Neutrophil (primary cell): ENCODE measurements around the gene SOS1.

Experiments
- H3K27ac ChIP-seq: fragments of 200-600 bp; sonication (generic); 2 replicates; pipeline ENCODE4 v1.5.1; 2016; ENCODE audit warnings: mild to moderate bottlenecking, moderate library complexity
- H3K27me3 ChIP-seq: fragments of 200-600 bp; sonication (generic); 2 replicates; pipeline ENCODE4 v1.6.0; 2016; ENCODE audit warnings: mild to moderate bottlenecking
- H3K36me3 ChIP-seq: fragments of 200-600 bp; sonication (generic); 2 replicates; pipeline ENCODE4 v1.5.1; 2017
- H3K4me1 ChIP-seq, 2 experiments: fragments of 200-600 bp in 1 of 2; sonication (generic) in 1 of 2; 1 replicate in 1 of 2; 2 replicates in 1 of 2; pipeline versions ENCODE4 v1.5.1 to v1.6.1; 2013 to 2016; ENCODE audit warnings: low read depth in 1 of 2, low read length in 1 of 2, mild to moderate bottlenecking in 1 of 2, moderate library complexity in 1 of 2; ENCODE audit not compliant: control insufficient read depth in 1 of 2, insufficient read depth in 1 of 2
- H3K4me3 ChIP-seq, 2 experiments: fragments of 200-600 bp in 1 of 2; sonication (generic) in 1 of 2; 1 replicate in 1 of 2; 2 replicates in 1 of 2; pipeline ENCODE4 v1.5.1; 2013 to 2016; ENCODE audit warnings: low read depth in 1 of 2, low read length in 1 of 2, mild to moderate bottlenecking in 1 of 2, moderate library complexity in 1 of 2
- H3K9me3 ChIP-seq: fragments of 200-600 bp; sonication (generic); 2 replicates; pipeline ENCODE4 v1.5.1; 2016
- TF ChIP-seq, protein P1 (sequence below): fragments of 200-600 bp; sonication (generic); IDR thresholded peaks from 2 replicates; pipeline ENCODE4 v1.5.1; 2016; ENCODE audit warnings: antibody characterized with exemption

SOS1 gene

DNA sequence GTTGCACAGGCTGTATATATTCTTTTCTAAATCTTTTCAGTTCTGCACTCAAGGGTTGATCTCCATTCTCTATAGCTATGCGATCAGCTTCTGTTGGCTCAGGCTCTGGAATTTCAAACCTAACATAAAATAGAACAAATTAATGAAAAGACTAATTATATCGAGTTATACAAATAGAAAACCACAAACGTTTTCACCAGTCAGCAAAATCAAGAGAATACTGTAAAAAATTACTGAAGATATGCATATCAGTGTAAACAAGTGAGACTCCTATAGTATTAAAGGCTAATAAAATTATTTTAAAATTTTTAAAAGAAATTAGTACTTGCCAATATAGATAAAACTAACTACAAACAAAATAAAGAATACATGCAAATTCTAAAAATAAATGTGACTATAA is 107.0 kb downstream of the SOS1 start:
- TF ChIP-seq, protein P1, sequence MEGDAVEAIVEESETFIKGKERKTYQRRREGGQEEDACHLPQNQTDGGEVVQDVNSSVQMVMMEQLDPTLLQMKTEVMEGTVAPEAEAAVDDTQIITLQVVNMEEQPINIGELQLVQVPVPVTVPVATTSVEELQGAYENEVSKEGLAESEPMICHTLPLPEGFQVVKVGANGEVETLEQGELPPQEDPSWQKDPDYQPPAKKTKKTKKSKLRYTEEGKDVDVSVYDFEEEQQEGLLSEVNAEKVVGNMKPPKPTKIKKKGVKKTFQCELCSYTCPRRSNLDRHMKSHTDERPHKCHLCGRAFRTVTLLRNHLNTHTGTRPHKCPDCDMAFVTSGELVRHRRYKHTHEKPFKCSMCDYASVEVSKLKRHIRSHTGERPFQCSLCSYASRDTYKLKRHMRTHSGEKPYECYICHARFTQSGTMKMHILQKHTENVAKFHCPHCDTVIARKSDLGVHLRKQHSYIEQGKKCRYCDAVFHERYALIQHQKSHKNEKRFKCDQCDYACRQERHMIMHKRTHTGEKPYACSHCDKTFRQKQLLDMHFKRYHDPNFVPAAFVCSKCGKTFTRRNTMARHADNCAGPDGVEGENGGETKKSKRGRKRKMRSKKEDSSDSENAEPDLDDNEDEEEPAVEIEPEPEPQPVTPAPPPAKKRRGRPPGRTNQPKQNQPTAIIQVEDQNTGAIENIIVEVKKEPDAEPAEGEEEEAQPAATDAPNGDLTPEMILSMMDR: no peak
- no peak overlapping the region for H3K4me3 ChIP-seq

DNA sequence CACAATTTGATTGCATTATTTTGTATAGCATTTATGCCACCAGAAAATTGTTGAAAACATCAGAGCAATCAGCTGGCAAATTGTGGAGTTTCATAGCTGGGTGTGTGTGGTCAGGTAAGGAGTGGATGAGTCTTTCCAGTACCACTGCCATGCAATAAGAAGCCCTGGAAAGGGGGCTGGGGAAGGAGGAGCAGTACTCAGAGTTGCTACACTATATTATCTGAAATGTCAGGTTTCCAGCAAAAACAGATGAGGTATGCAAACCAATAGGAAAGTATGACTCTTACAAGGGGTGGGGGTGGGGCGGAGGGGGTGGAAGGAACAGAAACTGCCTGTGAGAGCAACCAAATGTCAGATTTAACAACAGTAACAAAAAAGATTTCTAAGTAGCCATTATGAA is 112.2 kb downstream of the SOS1 start:
- Histone ChIP-seq H3K27ac (no peak overlapping the region), H3K4me1 (no peaks in the 10 kb centered on the region), H3K4me3 (no peak overlapping the region), H3K27me3 (no peaks in the 10 kb centered on the region), H3K9me3 (no peaks in the 10 kb centered on the region), H3K36me3 (peaks cover 75% of the 10 kb centered on the region)
- TF ChIP-seq, protein P1: no peak

More for the DNA sequence above, 107.0 kb downstream of the SOS1 start:
- no peaks in the 10 kb centered on the region for H3K27me3 ChIP-seq
- no peaks in the 10 kb centered on the region for H3K4me1 ChIP-seq
- H3K36me3 ChIP-seq: peaks cover 39% of the 10 kb centered on the region
- H3K27ac ChIP-seq: no peak overlapping the region
- no peaks in the 10 kb centered on the region for H3K9me3 ChIP-seq

DNA sequence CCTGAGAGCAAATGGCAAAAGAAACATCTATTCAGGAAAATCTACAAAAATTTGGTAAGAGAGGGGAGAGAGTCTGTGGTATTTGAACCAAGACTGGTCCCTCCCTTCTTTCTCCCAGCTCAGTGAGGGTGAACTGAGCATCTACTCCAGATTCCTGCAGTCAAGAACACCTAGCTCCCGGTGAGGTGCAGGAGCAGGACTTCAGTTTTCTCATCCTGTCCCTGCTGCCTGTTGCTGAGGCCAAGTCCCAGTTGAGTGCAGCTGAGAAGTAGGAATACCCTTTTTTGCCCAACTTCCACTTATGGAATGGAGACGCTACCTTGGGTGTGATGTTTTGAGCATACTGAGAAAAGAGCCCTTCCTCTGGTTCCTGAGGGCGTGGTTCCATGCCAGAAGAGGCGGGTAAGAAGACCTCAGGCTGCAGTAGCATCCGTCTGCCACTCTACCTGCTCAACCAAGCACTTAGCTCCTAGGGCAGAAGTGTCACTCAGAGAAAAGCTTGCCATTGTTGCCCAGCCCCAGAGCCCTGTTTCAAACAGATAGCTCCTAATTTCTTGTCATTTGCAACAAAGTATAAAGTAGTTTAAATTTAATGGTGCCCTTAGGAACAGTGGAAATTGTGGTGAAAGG is 112.9 kb downstream of the SOS1 start:
- TF ChIP-seq, protein P1: no peak
- H3K4me1 ChIP-seq: no peaks in the 10 kb centered on the region
- H3K4me3 ChIP-seq: no peak overlapping the region
- no peak overlapping the region for H3K27ac ChIP-seq
- no peaks in the 10 kb centered on the region for H3K9me3 ChIP-seq
- no peaks in the 10 kb centered on the region for H3K27me3 ChIP-seq
- peaks cover 68% of the 10 kb centered on the region for H3K36me3 ChIP-seq

DNA sequence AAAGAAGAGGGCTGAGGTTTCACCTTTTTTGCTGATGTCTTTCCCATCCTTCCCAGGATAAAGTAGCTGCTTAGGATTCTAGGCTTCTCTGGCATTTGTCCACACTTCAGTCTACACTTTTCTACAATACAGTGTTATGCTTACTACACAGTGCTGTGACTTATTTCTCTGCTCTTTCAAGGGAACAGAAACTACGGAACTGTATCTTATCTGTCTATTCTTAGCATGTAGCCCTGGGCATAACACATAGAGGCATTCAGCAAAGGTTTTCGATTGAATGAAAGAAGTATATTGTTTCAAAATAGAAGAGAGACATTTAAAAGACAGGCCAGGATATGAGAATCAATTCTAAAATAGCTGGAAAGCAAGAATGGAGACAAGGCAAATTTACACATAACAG is 120.3 kb downstream of the SOS1 start:
- Histone ChIP-seq H3K9me3 (no peaks in the 10 kb centered on the region), H3K4me1 (no peaks in the 10 kb centered on the region), H3K36me3 (peaks cover 75% of the 10 kb centered on the region), H3K4me3 (no peak overlapping the region), H3K27ac (no peak overlapping the region), H3K27me3 (no peaks in the 10 kb centered on the region)
- TF ChIP-seq, protein P1: no peak

DNA sequence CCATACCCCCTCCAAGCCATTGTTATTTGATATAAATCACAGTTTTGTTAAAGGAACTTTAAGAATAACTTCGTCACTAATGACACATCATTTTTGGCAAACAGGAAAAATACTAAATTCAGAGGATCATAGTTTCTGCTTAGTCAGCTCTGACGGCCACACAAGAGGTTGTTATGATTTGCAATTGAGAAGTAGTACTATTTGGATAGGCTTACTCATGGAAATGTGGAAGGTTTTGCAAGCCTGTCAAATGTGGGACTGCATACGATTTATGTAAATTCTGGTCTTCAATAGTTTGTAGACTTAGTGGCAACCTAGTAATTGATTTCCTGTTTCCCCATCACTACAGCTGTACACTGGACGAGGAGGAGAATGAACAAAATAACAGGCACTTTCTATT is 123.1 kb downstream of the SOS1 start:
- peaks cover 90% of the 10 kb centered on the region for H3K36me3 ChIP-seq
- H3K27me3 ChIP-seq: no peaks in the 10 kb centered on the region
- H3K9me3 ChIP-seq: no peaks in the 10 kb centered on the region
- H3K27ac ChIP-seq: no peak overlapping the region
- H3K4me1 ChIP-seq: no peaks in the 10 kb centered on the region
- TF ChIP-seq, protein P1: no peak
- no peak overlapping the region for H3K4me3 ChIP-seq

DNA sequence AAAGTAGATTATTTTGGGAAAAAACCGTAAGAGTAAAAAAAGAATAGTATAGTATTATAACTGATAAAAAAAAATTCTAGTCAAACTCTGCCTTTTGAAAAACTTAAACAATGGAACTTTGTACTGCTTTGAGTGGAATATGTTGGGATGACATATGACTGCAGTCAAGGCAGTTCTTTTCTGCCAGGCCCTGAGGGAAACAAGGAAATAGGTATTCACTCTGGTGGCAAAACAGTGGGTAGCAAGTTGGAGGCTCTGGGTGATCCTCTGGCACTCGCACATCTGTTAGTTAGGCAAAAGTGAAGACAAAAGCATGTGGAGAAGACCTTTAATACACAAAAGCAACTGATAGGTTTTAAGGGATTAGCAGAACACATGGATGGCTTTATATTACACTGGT is 129.0 kb downstream of the SOS1 start:
- H3K36me3 ChIP-seq: peaks cover 69% of the 10 kb centered on the region
- TF ChIP-seq, protein P1: no peak
- H3K27ac ChIP-seq: no peak overlapping the region
- no peaks in the 10 kb centered on the region for H3K9me3 ChIP-seq
- H3K27me3 ChIP-seq: no peaks in the 10 kb centered on the region
- H3K4me1 ChIP-seq: peaks cover 0 to 4% of the 10 kb centered on the region in 2 experiments
- no peak overlapping the region for H3K4me3 ChIP-seq
